HFF-Myc (cell line): ENCODE measurements around the gene DOC2B.
"Not testable (repeated sequence)": the region's sequence is repeated elsewhere in the genome, so short reads cannot be mapped to it uniquely, and the experiment has no call there.

Experiments used
- DNase-seq: peaks from one replicate; pipeline ENCODE4 v3.0.0-alpha.2; 2011; ENCODE audit warnings: low read depth; ENCODE audit errors: extremely low read depth
- H3K4me3 ChIP-seq: replicated peaks from 2 replicates; pipeline ENCODE4 v1.5.1; 2011; ENCODE audit warnings: low read depth, mild to moderate bottlenecking, control low read depth, low read length
- CTCF ChIP-seq: IDR thresholded peaks from 2 replicates; pipeline ENCODE4 v1.5.1; 2012; ENCODE audit warnings: mild to moderate bottlenecking, low read depth, low read length, control low read depth; ENCODE audit errors: missing control alignments

Gene DOC2B

GRCh38 chr17:144936-145670 lies 36.3 kb downstream of the DOC2B start:
- no peak for DNase-seq
- H3K4me3 ChIP-seq, result no peak overlapping the region
- no peak for TF ChIP-seq CTCF

GRCh38 chr17:143785-144281 lies 37.6 kb downstream of the DOC2B start:
- no peak overlapping the region for H3K4me3 ChIP-seq
- no peak for DNase-seq
- peak; percentile 75 for TF ChIP-seq CTCF

- no peak overlapping the region for H3K4me3 ChIP-seq
- TF ChIP-seq CTCF, result no peak
- DNase-seq, result no peak
These were observed 38.3 kb downstream of the DOC2B start for GRCh38 chr17:142876-143784.

GRCh38 chr17:142102-142661 lies 39.3 kb downstream of the DOC2B start:
- TF ChIP-seq CTCF, result no peak
- no peak overlapping the region for H3K4me3 ChIP-seq
- no peak for DNase-seq

- DNase-seq, H3K4me3 ChIP-seq: not testable (repeated sequence)
These were observed 41.8 kb downstream of the DOC2B start for GRCh38 chr17:139401-140205.

GRCh38 chr17:137166-137807 lies 44.2 kb downstream of the DOC2B start, which contains the start of gene SCGB1C2:
Gene SCGB1C2, plus strand, starts transcription at chr17:137569. Its CDS starts 22 bp downstream, at chr17:137591.
- not testable (repeated sequence) for H3K4me3 ChIP-seq, DNase-seq

GRCh38 chr17:136531-136930 lies 44.9 kb downstream of the DOC2B start:
- peak; percentile 9 for TF ChIP-seq CTCF
- not testable (repeated sequence) for DNase-seq, H3K4me3 ChIP-seq

- not testable (repeated sequence) for DNase-seq, H3K4me3 ChIP-seq
These were observed 45.6 kb downstream of the DOC2B start for GRCh38 chr17:135895-136294.

- not testable (repeated sequence) for DNase-seq
These were observed 46.4 kb downstream of the DOC2B start for GRCh38 chr17:135022-135421.

More at GRCh38 chr17:135022-135421, 46.4 kb downstream of the DOC2B start:
- H3K4me3 ChIP-seq, result not testable (repeated sequence)
